Cardiac septum (tissue), 1 donor: ENCODE results near the gene CASR. TPM values are rescaled to one million over a fixed set of nuclear protein-coding genes. Genes with fewer than 3 reads are reported as not detected.
A peak's percentile ranks its signal among the peaks of the same experiment; 100 is the strongest.

Experiments
- DNase-seq: peaks from one replicate; pipeline ENCODE4 v3.0.0-alpha.2; 2020; ENCODE audit warnings: low spot score
- intact Hi-C: fragments of 100-400 bp; cut with DNase I; formaldehyde crosslinking; loops from one replicate; pipeline ENCODE4 v1.14.0; 2022
- total RNA-seq: library from RNA; stranded (reverse); fragmentation: NEBNext Ultra II Directional; extraction: Animal tissue kit (Norgen Biotek cat#: 25700); gene quantifications from one replicate; pipeline ENCODE4 v1.2.1, GENCODE V29; 2021
- donor health status: DM: no; HTN: no; CAD: no.

Gene CASR
- total RNA-seq, 1 donor from 2014 or later: not detected

DNA sequence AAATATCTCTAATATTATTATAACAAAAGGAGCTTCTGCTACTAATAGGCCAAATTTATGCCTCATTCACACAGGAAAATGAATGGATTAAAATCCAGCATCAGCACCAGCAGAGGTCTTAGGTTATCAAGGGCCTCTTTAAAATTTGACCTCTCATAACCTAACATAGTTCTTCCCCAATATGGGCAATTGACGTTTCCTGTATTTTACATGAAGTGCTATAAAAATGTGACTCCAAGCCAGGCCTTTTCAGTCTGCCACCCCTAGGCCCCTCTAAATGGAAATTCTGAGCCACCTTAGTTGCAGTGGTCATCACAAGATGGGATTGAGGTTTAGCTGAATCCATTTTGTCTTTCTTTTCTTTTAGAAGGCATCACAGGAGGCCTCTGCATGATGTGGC, 70.1 kb downstream of the CASR start:
- DNase-seq: no peak
- intact Hi-C loops: no loop called here

DNA sequence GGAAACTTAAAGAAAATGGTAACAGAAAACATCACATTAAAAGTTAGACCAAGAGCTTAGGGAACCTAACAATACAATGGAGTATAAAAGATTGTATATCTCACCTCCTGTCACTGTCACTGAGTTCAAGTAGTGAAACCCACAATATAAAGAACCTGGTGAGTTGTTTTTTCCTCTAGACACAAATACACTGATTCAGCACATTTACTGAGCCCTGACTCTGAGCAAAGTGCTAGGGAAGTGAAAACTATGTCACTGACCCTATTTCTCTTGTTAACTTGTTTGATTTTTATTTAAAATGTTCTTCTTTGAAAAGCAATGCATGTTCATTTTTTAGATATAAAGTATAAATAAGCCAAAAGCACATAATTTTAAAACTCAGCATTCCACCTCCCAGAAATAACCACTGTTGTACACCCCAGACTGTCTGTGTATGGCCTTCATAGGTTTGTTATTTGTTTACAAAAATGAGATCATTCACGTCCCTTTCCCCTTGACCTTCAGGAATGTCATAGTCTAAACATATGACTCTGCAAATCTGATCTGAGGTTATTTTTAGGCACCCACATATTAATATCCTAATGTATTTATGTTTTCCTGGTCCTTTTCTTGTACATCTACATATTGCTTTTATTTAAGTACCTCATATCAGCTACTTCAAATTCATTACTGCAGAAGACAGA, 72.4 kb downstream of the CASR start:
- intact Hi-C loops: loop anchor here (5.0 kb wide), 1 partner anchor 709 kb away; the partner anchor contains the start of gene POLQ

DNA sequence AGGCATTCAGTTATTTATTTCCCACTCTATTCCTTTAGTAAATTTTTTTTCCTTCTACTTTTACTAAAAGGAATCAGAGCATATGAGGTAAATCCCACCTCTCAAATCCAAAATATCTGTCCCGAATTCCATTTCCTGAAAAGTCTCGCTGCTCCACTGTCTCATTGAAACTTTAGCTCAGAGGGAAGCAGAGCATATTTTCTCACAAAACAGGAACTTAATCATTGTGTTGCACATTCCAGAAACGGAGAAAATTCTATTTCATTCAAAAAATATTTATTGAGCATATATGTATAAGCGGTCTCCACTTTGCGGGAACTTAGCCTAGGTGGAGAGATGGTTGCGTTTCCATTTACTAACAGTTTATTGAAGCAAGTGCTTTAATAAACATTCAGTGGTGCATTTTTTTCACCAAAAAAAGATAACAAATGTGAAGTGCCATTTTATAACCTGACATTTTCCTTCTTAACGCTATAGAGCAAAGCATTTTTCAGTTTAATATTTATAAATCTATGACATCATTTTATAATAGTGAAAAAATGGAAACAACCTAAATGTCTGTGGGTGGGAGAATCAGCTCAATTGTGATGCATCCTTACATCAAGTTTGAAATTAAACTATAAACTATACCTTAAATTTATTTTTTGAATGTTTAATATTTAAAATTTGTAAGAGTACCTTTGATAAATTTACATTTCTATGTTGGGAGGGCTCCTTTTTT, 74.3 kb downstream of the CASR start:
- intact Hi-C loops: loop anchor here (5.0 kb wide), 1 partner anchor 711 kb away; the partner anchor contains the start of gene POLQ

More for the DNA sequence above, 72.4 kb downstream of the CASR start:
- DNase-seq: no peak

DNA sequence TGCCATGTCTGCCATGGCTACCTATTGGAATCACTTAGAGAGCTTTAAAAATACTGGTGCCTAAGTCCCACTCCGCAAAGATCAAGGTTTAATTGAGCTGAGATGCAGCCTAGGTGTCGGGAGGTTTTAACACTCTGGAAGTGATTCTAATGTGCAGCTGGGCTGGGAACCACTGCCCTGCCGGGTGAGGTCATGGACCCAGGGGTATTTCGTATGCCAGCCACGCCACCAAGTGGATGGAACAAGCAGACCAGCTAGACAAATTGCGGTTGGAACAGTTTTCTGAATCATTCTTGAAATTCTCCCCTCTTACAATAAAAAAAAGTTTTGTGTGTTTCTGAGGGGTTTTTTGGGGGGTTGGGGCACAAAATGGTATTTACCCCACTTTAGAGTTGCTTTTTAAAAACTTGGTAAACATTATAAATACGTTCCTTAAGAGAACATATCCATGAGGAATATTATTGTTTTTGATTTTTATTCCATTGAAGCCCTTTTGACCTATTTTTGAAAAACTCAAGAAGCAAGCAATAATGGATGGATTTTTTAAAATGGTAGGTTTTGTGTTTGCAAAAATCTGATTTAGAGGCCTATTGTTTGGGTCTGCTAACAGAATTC, 75.4 kb downstream of the CASR start:
- DNase-seq: peak; percentile 83
- intact Hi-C loops: loop anchor here (5.0 kb wide), 1 partner anchor 712 kb away; the partner anchor contains the start of gene POLQ

More for the DNA sequence above, 74.3 kb downstream of the CASR start:
- DNase-seq: no peak

DNA sequence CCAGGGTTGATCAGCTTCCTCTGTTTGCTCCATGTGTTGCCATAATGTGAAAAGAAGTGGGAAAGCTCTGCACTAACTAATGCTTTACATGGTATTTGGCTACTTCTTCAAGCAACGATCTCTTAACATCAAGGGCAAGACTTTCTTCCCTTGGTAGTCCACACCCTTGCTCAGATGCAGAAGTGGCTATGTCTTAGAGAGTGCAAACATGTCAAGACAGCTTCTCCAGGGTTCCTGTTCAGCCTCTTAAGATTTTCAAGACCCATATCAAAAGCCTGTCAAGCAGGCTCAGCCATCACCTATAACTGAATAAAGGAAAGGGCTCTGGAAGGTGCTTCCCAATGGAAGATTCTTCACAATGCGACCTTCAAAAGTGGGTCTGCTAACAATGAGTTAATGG, 76.7 kb downstream of the CASR start:
- intact Hi-C loops: no loop called here
- no peak for DNase-seq

DNA sequence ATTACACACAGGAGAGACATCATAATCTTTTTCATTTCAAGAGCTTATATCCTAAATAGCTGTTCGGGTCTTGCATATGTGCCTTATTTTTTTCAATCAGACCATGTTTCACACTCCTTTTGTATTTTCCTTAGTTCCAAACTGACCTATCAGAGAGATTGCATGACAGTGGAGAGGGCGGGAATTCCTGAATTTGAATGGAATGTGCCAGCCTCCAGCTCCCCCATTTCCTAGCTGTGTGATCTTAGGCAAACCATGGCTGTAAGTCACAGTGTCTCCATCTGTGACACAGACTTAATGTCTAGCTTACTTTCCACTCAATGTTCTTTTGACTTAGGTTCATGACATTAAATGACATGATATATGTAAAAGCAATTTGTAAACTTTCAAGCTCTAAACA, 79.6 kb downstream of the CASR start:
- no peak for DNase-seq
- intact Hi-C loops: no loop called here

GRCh38 chr3:122263974-122264588, 80.6 kb downstream of the CASR start:
- no peak for DNase-seq
- intact Hi-C loops: no loop called here

- intact Hi-C loops: no loop called here
- no peak for DNase-seq
Measured at GRCh38 chr3:122265957-122266356, 82.5 kb downstream of the CASR start.

- intact Hi-C loops: no loop called here
- DNase-seq: no peak
Measured at GRCh38 chr3:122268257-122269024, 85.0 kb downstream of the CASR start.

- intact Hi-C loops: no loop called here
- DNase-seq: no peak
Measured at GRCh38 chr3:122269045-122269444, 85.6 kb downstream of the CASR start.

DNA sequence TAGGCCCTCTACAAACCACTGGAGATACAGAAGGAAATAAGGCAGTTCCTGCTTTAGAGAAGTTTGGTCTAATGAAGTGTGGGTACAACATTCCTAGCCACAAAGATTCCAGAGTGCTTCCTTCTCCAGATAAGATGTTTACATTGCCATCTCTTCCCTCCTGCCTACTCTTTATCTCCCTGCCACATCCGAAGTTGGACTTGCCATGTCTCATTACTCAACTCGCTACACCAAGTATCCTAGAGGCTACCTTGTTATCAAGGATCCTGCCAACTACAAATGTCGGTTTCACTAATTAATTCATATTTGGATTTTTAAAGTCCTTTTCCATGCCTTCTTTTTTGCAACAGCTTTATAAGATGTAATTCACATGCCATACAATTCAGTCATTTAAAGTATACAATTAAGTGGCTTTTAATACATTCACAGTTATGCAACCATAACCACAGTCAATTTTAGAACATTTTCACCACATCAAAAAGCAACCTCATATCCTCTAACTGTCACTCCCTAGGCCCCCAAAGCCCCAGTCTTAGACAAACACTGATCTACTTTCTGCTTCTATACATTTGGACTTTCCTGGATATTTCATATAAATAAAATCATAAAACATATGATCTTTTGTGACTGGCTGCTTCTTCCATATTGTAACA, 87.9 kb downstream of the CASR start:
- DNase-seq: no peak
- intact Hi-C loops: no loop called here

- intact Hi-C loops: no loop called here
- no peak for DNase-seq
Measured at GRCh38 chr3:122272879-122273278, 89.4 kb downstream of the CASR start.

GRCh38 chr3:122273498-122273897, 90.0 kb downstream of the CASR start:
- DNase-seq: no peak
- intact Hi-C loops: no loop called here

- no peak for DNase-seq
- intact Hi-C loops: no loop called here
Measured at GRCh38 chr3:122281891-122282290, 98.4 kb downstream of the CASR start.

- no peak for DNase-seq
Measured at GRCh38 chr3:122283796-122284445, 100.5 kb downstream of the CASR start.

GRCh38 chr3:122284486-122284885, 101.0 kb downstream of the CASR start:
- intact Hi-C loops: no loop called here

More at GRCh38 chr3:122283796-122284445, 100.5 kb downstream of the CASR start:
- intact Hi-C loops: no loop called here

GRCh38 chr3:122294359-122294758, 110.9 kb downstream of the CASR start:
- intact Hi-C loops: no loop called here
- DNase-seq: no peak

More at GRCh38 chr3:122284486-122284885, 101.0 kb downstream of the CASR start:
- DNase-seq: no peak
